Tibial nerve (tissue), 4 donors: ENCODE data around the gene GMPR2. TPM values are rescaled to one million over a fixed set of nuclear protein-coding genes. Genes with fewer than 3 reads are reported as not detected.

Source experiments
- DNase-seq, 2 donors: peaks; one replicate each; pipeline ENCODE4 v3.0.0-alpha.2; 2019; ENCODE audit warnings: low spot score in 2 of 2
- H3K27ac ChIP-seq, 4 donors: fragments of 200-600 bp; sonication (generic) in 3 of 4; one replicate each; pipeline ENCODE4 v1.5.1; 2017 to 2019; ENCODE audit warnings: mild to moderate bottlenecking in 1 of 4
- H3K27me3 ChIP-seq, 2 donors: fragments of 200-600 bp; sonication (generic) in 1 of 2; one replicate each; pipeline versions ENCODE4 v1.5.1 to v1.6.0; 2017 to 2019
- H3K36me3 ChIP-seq, 3 donors: fragments of 200-600 bp; sonication (generic); one replicate each; pipeline ENCODE4 v1.5.1; 2018 to 2019
- H3K4me1 ChIP-seq, 4 donors: fragments of 200-600 bp; sonication (generic) in 3 of 4; one replicate each; pipeline ENCODE4 v1.5.1; 2017 to 2019
- H3K4me3 ChIP-seq, 4 donors: fragments of 200-600 bp; sonication (generic) in 3 of 4; one replicate each; pipeline ENCODE4 v1.5.1; 2017 to 2019; ENCODE audit warnings: mild to moderate bottlenecking in 1 of 4, moderate library complexity in 1 of 4
- H3K9me3 ChIP-seq, 4 donors: fragments of 200-600 bp; sonication (generic) in 3 of 4; one replicate each; pipeline ENCODE4 v1.5.1; 2017 to 2019
- CTCF ChIP-seq, 5 experiments: fragments of 200-600 bp in 3 of 5; fragments of 450-650 bp in 2 of 5; sonication (generic) in 3 of 5; IDR thresholded peaks; one replicate each; pipeline ENCODE4 v1.5.1; 2016 to 2019; ENCODE audit warnings: antibody characterized with exemption in 5 of 5, mild to moderate bottlenecking in 3 of 5, moderate library complexity in 2 of 5
- EP300 ChIP-seq, 2 donors: sonication (generic); formaldehyde crosslinking; IDR thresholded peaks; one replicate each; pipeline ENCODE4 v1.6.1; 2017; ENCODE audit warnings: antibody characterized with exemption in 2 of 2, mild to moderate bottlenecking in 1 of 2
- POLR2A ChIP-seq, 2 donors: fragments of 450-650 bp; IDR thresholded peaks; one replicate each; pipeline ENCODE4 v1.6.1; 2017; ENCODE audit warnings: antibody characterized with exemption in 2 of 2, mild to moderate bottlenecking in 2 of 2, moderate library complexity in 2 of 2
- WGBS, 2 donors: methylation state at CpG; one replicate each; pipeline ENCODE4 v1.1.5; 2018; 5-methylcytosine and 5-hydroxymethylcytosine counted together
- total RNA-seq, 4 donors: library from RNA; depleted of rRNA; stranded (reverse); fragments of >200 nt; gene quantifications; one replicate each; pipeline ENCODE4 v1.1.0, GENCODE V29; 2016

Gene GMPR2
- total RNA-seq, 4 donors from 2014 or later = 46.5 to 63.4 (median 57.2) TPM

DNA sequence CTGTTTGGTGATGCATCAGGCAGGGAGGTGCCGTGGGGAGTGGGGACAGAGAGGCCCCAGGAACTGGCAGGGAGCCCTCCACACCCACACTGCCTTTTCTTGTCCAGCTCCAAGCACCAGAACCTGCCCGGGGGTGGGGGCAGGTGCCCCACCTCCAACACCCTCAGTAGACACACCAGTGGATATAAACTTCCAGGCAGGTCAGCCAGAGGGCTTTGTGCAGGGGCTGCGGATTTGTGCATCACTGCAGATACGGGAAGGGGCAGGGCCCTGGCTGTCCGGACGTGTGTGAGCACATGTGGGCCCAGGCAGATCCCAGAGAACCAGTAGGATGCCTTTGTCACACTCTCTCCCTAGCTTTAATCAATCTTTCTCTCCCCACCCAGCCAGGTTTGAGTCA is 31.6 kb downstream of the GMPR2 start:
- Histone ChIP-seq H3K4me1 (peaks cover 0 to 3% (median 0%) of the 10 kb centered on the region in 4 donors), H3K27ac (peak overlapping the region in 2 of 4 donors; percentile 14 to 28), H3K9me3 (no peaks in the 10 kb centered on the region), H3K36me3 (peaks cover 0 to 89% (median 4%) of the 10 kb centered on the region in 3 donors), H3K4me3 (no peak overlapping the region), H3K27me3 (no peaks in the 10 kb centered on the region)
- 47 to 65% methylated on average over 6 of the region's 6 CpGs for WGBS, 2 donors
- TF ChIP-seq POLR2A (IDR thresholded peaks at IDR 0.05) = no peak
- no peak for TF ChIP-seq CTCF (IDR thresholded peaks at IDR 0.05)
- no peak for TF ChIP-seq EP300 (IDR thresholded peaks at IDR 0.05)
- DNase-seq = no peak

GRCh38 chr14:24266344-24267244 is 33.9 kb downstream of the GMPR2 start:
- H3K36me3 ChIP-seq = peaks cover 0 to 78% (median 4%) of the 10 kb centered on the region in 3 donors
- H3K27me3 ChIP-seq = no peaks in the 10 kb centered on the region
- H3K4me1 ChIP-seq = peaks cover 0 to 6% (median under 1%) of the 10 kb centered on the region in 4 donors
- no peak overlapping the region for H3K27ac ChIP-seq
- TF ChIP-seq EP300 (IDR thresholded peaks at IDR 0.05) = no peak
- TF ChIP-seq POLR2A (IDR thresholded peaks at IDR 0.05) = no peak
- no peak for TF ChIP-seq CTCF (IDR thresholded peaks at IDR 0.05)
- WGBS, 2 donors = 83 to 85% methylated on average over 18 of the region's 18 CpGs
- H3K4me3 ChIP-seq = no peak overlapping the region
- no peak for DNase-seq
- no peaks in the 10 kb centered on the region for H3K9me3 ChIP-seq

DNA sequence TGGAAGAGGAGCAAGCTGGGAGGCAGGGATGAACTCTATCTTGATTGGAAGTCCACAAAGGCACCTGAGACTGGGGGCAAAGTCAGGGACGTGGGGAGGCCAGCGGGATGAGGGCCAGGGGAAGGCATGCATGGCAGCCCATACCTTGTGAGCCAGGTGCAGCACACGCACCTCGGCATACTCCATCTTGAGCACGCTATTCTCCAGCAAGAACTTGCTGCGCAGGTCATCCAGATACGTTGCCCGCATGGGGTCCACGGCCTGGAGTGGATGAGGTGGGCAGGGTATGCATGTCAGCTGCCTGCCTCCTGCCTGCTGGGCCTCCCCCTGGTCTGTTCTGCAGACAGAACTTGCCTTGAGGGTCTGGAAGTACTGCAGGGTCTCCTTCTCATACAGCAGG is 34.8 kb downstream of the GMPR2 start:
- TF ChIP-seq CTCF (IDR thresholded peaks at IDR 0.05) = no peak
- DNase-seq = no peak
- WGBS, 2 donors = 86 to 89% methylated on average over 8 to 9 of the region's 9 CpGs
- Histone ChIP-seq H3K9me3 (no peaks in the 10 kb centered on the region), H3K4me3 (no peak overlapping the region), H3K4me1 (peaks cover 0 to 14% (median 6%) of the 10 kb centered on the region in 4 donors), H3K27ac (no peak overlapping the region), H3K27me3 (no peaks in the 10 kb centered on the region), H3K36me3 (peaks cover 0 to 71% (median 4%) of the 10 kb centered on the region in 3 donors)

- H3K36me3 ChIP-seq = peaks cover 0 to 70% (median 4%) of the 10 kb centered on the region in 3 donors
- TF ChIP-seq CTCF (IDR thresholded peaks at IDR 0.05) (no peak), POLR2A (IDR thresholded peaks at IDR 0.05) (no peak), EP300 (IDR thresholded peaks at IDR 0.05) (no peak)
- H3K4me3 ChIP-seq = no peak overlapping the region
- DNase-seq = no peak
- no peaks in the 10 kb centered on the region for H3K27me3 ChIP-seq
- 91 to 94% methylated on average over 9 of the region's 9 CpGs for WGBS, 2 donors
- peaks cover 0 to 17% (median 6%) of the 10 kb centered on the region in 4 donors for H3K4me1 ChIP-seq
- H3K27ac ChIP-seq = no peak overlapping the region
- H3K9me3 ChIP-seq = no peaks in the 10 kb centered on the region
These were observed 35.5 kb downstream of the GMPR2 start for GRCh38 chr14:24268225-24268624.

DNA sequence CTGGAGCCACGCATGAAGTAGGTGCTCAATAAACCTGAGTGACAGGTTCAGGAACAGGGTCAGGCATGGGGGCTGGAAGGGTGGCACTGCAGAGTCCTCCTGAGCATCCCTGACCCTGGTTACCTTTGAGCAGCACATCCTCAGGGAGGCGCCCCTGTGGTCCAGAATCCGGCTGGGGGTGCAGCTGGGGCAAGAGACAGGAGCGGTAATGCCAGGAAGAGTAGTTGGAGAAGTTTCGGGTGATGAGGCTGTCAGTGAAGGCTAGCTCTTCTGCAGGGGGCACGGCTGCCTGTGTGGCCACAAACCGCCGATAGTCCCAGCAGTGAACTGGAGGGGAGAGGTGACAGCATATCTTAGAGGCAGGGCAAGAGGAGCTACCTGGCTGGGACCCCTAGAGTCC is 36.6 kb downstream of the GMPR2 start:
- H3K4me1 ChIP-seq = peaks cover 0 to 19% (median 8%) of the 10 kb centered on the region in 4 donors
- 89 to 92% methylated on average over 8 of the region's 8 CpGs for WGBS, 2 donors
- no peak for DNase-seq
- H3K36me3 ChIP-seq = peaks cover 0 to 59% (median 4%) of the 10 kb centered on the region in 3 donors
- H3K27ac ChIP-seq = no peak overlapping the region
- TF ChIP-seq CTCF (IDR thresholded peaks at IDR 0.05) (no peak), EP300 (IDR thresholded peaks at IDR 0.05) (no peak), POLR2A (IDR thresholded peaks at IDR 0.05) (no peak)
- H3K27me3 ChIP-seq = no peaks in the 10 kb centered on the region
- H3K9me3 ChIP-seq = no peaks in the 10 kb centered on the region
- no peak overlapping the region for H3K4me3 ChIP-seq
